G401 (cell line): ENCODE results near the gene SRGAP3. TPM values are rescaled to one million over a fixed set of nuclear protein-coding genes. Genes with fewer than 3 reads are reported as not detected.
A peak's percentile ranks its signal among the peaks of the same experiment; 100 is the strongest.

Experiments
- DNase-seq: peaks from one replicate; pipeline ENCODE4 v3.0.0-alpha.2; 2015; ENCODE audit warnings: low spot score
- in situ Hi-C: cut with HindIII; loops from 2 replicates; pipeline ENCODE4 v1.10.0; 2016; ENCODE audit warnings: low sequenced_read_pairs, mixed read lengths
- total RNA-seq: library from RNA; depleted of rRNA; stranded (reverse); fragments of >200 nt; shearing (Covaris generic); gene quantifications from 2 replicates; pipeline ENCODE4 v1.2.3, GENCODE V29; 2014

Gene SRGAP3
- total RNA-seq, 1 experiment from 2014 or later, result 0.37 TPM

- in situ Hi-C loops, result no loop called here
- DNase-seq, result no peak
These were observed 228.0 kb downstream of the SRGAP3 start for GRCh38 chr3:9021271-9022009.

- DNase-seq, result peak; percentile 44
- in situ Hi-C loops, result no loop called here
These were observed 229.0 kb downstream of the SRGAP3 start for GRCh38 chr3:9020426-9020825.

- in situ Hi-C loops, result no loop called here
- peak; percentile 97 for DNase-seq
These were observed 230.0 kb downstream of the SRGAP3 start for GRCh38 chr3:9019259-9019961.

GRCh38 chr3:9015250-9015649 lies 234.2 kb downstream of the SRGAP3 start:
- DNase-seq, result no peak
- in situ Hi-C loops, result no loop called here

- in situ Hi-C loops, result no loop called here
- DNase-seq, result no peak
These were observed 235.5 kb downstream of the SRGAP3 start for GRCh38 chr3:9013782-9014563.

GRCh38 chr3:9012521-9012920 lies 236.9 kb downstream of the SRGAP3 start:
- in situ Hi-C loops, result no loop called here
- no peak for DNase-seq

GRCh38 chr3:9009976-9010545 lies 239.4 kb downstream of the SRGAP3 start:
- DNase-seq, result no peak
- in situ Hi-C loops, result no loop called here

- DNase-seq, result no peak
- in situ Hi-C loops, result no loop called here
These were observed 240.7 kb downstream of the SRGAP3 start for GRCh38 chr3:9008550-9009255.

GRCh38 chr3:9007928-9008327 lies 241.5 kb downstream of the SRGAP3 start:
- no peak for DNase-seq
- in situ Hi-C loops, result no loop called here

- DNase-seq, result no peak
- in situ Hi-C loops, result no loop called here
These were observed 242.2 kb downstream of the SRGAP3 start for GRCh38 chr3:9007213-9007612.

GRCh38 chr3:9000041-9000440 lies 249.4 kb downstream of the SRGAP3 start:
- in situ Hi-C loops, result no loop called here
- no peak for DNase-seq

- in situ Hi-C loops, result no loop called here
- DNase-seq, result no peak
These were observed 252.3 kb downstream of the SRGAP3 start for GRCh38 chr3:8997151-8997550.

GRCh38 chr3:8996681-8997121 lies 252.7 kb downstream of the SRGAP3 start:
- in situ Hi-C loops, result no loop called here
- peak; percentile 88 for DNase-seq

GRCh38 chr3:8996216-8996615 lies 253.2 kb downstream of the SRGAP3 start:
- in situ Hi-C loops, result no loop called here
- DNase-seq, result no peak

- DNase-seq, result no peak
- in situ Hi-C loops, result no loop called here
These were observed 255.2 kb downstream of the SRGAP3 start for GRCh38 chr3:8994226-8994625.

- in situ Hi-C loops, result no loop called here
- DNase-seq, result no peak
These were observed 256.1 kb downstream of the SRGAP3 start for GRCh38 chr3:8993331-8993730.

- in situ Hi-C loops, result no loop called here
- DNase-seq, result no peak
These were observed 256.6 kb downstream of the SRGAP3 start for GRCh38 chr3:8992854-8993253.

- in situ Hi-C loops, result no loop called here
- DNase-seq, result no peak
These were observed 257.2 kb downstream of the SRGAP3 start for GRCh38 chr3:8992199-8992598.
